ENCODE measurements around the gene ABTB2.
A peak's percentile ranks its signal among the peaks of the same experiment; 100 is the strongest.

DNA sequence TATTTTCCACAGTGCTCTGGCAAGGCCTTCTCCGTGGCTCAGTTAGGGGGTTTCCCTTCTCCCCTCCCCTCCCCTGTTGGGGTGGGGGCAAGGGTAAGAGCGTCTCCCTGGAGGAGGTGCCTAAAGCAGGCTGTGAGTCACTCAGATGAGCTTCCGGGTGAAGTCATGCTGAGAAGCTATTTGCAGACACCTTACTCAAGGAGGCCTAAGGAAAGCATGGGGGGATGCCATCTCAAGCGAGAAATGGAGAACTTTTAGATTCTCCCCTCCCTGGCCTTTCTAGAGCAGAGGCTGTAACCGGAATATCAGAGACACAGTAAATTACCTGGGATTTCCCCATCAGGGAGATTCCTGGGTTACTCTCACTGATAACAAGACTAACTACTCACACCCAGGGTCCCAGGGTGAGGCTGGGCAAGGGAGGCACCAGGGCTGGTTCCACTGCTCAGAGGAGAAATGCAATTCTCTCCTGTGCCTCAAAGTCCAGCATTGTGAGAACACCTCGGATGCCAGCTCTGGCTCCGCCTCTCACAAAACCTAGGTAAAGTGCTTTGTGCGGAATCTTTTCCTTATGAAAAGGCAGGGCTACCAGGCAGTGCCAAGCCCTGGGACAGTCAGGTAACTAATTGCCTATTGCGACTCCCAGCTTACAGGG is 123.6 kb downstream of the ABTB2 start:
- TF ChIP-seq POLR2A (IDR thresholded peaks at IDR 0.05), result peak in 1 of 3 donors; percentile 21
- TF ChIP-seq, protein P1, sequence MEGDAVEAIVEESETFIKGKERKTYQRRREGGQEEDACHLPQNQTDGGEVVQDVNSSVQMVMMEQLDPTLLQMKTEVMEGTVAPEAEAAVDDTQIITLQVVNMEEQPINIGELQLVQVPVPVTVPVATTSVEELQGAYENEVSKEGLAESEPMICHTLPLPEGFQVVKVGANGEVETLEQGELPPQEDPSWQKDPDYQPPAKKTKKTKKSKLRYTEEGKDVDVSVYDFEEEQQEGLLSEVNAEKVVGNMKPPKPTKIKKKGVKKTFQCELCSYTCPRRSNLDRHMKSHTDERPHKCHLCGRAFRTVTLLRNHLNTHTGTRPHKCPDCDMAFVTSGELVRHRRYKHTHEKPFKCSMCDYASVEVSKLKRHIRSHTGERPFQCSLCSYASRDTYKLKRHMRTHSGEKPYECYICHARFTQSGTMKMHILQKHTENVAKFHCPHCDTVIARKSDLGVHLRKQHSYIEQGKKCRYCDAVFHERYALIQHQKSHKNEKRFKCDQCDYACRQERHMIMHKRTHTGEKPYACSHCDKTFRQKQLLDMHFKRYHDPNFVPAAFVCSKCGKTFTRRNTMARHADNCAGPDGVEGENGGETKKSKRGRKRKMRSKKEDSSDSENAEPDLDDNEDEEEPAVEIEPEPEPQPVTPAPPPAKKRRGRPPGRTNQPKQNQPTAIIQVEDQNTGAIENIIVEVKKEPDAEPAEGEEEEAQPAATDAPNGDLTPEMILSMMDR (IDR thresholded peaks at IDR 0.05), result no peak

Measured in body of pancreas (tissue), 4 donors.